C4-2B (cell line): Measurements from ENCODE around the gene CDHR3.

ENCODE experiments used
- H3K27ac ChIP-seq: fragments of 450-650 bp; 2 replicates; pipeline ENCODE4 v1.5.1; 2017
- ZFX ChIP-seq: fragments of 450-650 bp; IDR thresholded peaks from 2 replicates; pipeline ENCODE4 v1.6.1; 2017
- TF ChIP-seq, protein P1 (sequence below): fragments of 450-650 bp; conservative IDR thresholded peaks from 2 replicates; pipeline ENCODE4 v1.5.1; 2017; ENCODE audit warnings: mild to moderate bottlenecking

CDHR3 gene

DNA sequence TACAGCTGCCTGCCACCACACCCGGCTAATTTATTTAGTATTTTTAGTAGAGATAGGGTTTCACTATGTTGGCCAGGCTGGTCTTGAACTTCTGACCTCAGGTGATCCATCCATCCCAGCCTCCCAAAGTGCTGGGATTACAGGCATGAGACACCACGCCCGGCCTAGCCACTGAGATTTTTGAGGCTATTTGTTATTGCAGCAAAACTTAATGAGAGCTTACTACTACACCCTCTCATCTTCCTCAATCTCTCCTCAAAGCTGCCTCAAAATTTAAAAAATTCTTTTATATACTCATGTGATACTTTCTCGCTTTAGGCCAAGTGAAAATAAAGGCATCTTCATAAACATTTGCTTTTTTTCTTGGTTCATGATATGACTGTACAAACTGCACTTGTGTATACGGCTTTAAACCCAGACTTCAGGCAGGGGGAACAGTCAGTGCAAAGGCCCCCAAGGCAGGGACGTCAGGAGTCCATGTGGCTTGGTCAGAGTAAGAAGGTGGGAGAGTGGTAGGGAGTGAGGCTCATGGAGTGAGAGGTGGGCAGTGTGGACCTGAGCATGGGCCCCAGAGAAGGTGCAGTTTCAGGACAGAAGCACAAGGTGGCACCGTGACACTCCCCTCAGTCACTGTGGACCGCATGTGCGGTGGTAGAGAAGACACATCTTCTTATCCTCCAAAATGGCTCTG is 93.6 kb downstream of the CDHR3 start:
- H3K27ac ChIP-seq = peak overlapping the region; percentile 70; the same call in 1 of the 2 replicates
- TF ChIP-seq, protein P1, sequence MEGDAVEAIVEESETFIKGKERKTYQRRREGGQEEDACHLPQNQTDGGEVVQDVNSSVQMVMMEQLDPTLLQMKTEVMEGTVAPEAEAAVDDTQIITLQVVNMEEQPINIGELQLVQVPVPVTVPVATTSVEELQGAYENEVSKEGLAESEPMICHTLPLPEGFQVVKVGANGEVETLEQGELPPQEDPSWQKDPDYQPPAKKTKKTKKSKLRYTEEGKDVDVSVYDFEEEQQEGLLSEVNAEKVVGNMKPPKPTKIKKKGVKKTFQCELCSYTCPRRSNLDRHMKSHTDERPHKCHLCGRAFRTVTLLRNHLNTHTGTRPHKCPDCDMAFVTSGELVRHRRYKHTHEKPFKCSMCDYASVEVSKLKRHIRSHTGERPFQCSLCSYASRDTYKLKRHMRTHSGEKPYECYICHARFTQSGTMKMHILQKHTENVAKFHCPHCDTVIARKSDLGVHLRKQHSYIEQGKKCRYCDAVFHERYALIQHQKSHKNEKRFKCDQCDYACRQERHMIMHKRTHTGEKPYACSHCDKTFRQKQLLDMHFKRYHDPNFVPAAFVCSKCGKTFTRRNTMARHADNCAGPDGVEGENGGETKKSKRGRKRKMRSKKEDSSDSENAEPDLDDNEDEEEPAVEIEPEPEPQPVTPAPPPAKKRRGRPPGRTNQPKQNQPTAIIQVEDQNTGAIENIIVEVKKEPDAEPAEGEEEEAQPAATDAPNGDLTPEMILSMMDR = peak; percentile 97
- TF ChIP-seq ZFX = no peak

DNA sequence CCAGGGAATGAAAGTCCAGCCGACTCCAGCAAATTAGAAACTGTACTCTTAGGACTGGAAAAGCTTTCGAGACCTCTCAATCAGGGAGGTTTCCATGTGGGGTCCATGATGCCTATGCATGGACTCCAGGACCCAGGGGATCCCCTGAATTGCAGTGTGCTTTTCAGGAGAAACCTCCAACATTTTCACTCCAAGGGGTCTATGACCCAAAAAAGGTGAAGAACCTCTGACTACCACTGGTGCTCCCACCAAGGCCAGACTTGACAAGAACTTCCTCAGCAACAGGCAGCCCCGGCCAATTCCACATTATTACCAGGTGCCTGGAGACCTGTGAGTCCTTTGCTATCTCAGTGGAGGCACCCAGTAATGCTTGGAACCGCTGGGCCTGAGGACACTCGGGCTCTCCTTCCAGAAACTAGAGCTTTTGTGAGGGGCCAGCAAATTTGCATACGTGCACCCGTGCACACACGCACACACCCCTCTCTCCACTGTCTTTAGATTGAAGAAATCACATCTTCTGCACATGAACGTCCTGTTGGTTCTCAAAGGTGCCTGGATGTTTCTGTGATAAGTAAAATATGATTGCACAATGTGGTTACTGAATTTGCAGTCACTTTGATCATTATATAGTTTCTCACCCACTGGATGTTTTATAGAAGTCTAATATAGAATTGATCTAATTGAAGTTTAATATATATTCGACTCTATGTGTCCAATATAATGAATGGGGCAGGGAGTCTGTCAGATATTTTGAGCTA is 94.3 kb downstream of the CDHR3 start:
- TF ChIP-seq ZFX = no peak
- TF ChIP-seq, protein P1 = peak; percentile 64; the same call in 1 of the 2 replicates
- H3K27ac ChIP-seq = peak overlapping the region; percentile 70

DNA sequence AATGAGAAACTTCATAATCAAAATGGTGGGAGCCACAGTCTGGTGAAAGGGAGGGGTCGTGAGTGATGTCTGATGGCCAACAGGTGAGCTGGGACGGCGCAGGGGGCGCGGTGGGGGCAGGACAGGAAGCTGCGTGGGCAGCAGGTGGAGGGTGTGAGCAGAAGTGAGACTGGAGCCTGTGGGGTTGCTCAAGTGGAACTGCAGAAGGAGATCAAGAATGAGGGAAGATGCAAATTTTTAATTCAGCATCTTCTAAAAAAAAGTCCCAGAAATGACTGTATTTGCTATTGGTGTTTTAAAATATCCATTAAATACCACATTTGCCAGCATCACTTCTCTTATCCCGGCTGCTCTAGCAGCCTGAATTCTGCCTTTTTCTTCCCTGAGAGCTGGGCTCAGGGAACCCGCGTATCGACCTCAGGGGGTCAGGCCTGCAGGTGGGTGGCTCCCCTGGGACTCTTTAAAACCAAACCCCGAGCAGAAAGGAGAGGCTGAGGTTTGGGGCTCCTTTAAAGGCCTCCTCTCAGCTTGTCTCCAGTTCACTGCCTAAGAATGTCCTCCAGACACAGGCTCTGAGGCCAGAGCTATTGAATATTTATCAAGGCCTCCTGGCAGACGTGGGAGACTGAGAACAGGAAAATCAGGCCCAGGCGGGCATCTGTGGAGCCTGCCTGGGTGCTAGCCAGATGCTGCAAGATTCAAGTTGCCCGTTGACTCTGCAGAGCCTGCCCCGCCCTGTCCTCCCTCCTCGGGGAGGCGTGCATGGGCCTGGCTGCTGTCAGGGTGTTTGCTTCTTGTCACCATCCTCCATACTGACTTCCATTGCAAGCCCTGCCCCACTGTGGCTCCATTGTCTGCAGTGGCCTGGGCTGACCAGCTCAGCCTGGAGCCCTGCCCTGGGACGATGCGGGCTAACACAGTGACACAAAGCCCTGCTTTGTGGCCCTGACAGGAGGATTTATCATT is 95.2 kb downstream of the CDHR3 start:
- TF ChIP-seq ZFX = peak; percentile 37; the same call in 1 of the 2 replicates
- TF ChIP-seq, protein P1 = no peak
- H3K27ac ChIP-seq = peak overlapping the region; percentile 70

DNA sequence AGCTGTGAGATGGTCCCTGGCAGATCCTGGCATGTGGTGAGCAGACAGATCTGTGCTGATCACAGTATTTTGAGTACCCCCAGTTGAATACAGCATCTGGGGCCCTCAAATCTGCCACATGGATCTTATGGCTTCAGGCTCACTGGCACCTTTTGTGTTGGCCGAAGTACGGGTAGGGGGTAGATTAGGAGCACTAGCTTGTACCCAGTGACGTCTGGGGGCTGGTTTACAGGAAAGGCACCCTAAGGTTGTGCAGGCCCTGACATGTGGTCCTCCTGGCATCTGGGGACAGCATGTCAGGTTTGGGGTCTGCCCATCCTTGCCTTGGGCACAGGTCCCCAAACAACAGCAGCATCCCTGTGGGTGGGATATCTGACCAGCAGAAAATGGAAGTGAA is 95.9 kb downstream of the CDHR3 start:
- H3K27ac ChIP-seq = peak overlapping the region; percentile 70

DNA sequence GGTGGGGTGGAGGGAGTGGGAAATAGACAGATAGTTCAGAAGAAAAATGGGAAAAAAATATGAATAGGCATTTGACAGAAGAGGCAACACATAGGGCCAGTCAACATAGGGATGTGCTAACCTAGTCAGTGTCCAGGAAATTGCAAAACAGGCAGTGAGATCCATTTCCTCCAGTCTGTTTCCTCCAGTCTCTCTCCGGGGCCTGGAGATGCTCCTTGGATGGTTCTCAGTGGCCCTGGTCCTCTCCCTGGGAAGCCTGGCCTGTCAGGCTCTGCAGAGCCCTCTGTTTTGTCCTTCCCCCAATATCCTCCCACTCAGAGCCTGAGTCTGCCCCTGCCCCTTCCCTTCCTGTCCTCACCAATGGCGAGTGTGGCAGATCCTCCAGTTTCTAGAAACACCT is 96.5 kb downstream of the CDHR3 start:
- TF ChIP-seq ZFX = no peak
- TF ChIP-seq, protein P1 = no peak

More for the DNA sequence above, 95.9 kb downstream of the CDHR3 start:
- TF ChIP-seq, protein P1 = no peak
- no peak for TF ChIP-seq ZFX

DNA sequence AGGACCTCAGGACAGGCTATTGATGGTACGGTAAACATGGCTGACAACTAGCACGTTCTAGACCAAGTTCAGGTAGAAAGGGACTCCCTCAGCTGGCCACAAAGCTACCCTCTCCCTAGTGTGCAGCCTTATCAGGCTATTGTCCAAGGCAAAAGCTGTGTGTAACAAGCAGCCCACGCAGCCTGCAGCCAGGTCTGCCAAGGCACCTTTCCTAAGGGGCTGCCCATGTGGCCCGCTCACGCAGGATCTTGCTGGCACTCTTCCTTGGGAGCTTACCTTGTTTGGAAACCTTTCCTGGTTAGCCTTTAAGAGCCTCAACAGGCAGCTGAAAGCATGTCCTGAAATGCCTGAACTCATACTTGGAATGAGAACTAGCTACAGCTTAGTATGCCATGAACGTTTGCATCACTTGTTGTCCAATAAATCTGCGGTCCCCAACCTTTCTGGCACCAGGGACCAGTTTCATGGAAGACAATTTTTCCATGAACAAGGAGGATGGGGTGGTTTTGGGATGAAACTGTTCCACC is 97.4 kb downstream of the CDHR3 start:
- no peak for TF ChIP-seq ZFX
- TF ChIP-seq, protein P1 = no peak
- H3K27ac ChIP-seq = 0 out of 2 replicates have a peak overlapping the region, but pooled peaks have one; percentile 4

More for the DNA sequence above, 96.5 kb downstream of the CDHR3 start:
- peak overlapping the region; percentile 4; the same call in 1 of the 2 replicates for H3K27ac ChIP-seq
